ENCODE data around the gene ADCY5.

- no peak for TF ChIP-seq CTCF (IDR thresholded peaks at IDR 0.05)
- TF ChIP-seq POLR2A (IDR thresholded peaks at IDR 0.05) = no peak
Observed at GRCh38 chr3:123272547-123272946, 176.3 kb downstream of the ADCY5 start.
